Transverse colon (tissue), 4 donors: ENCODE measurements around the gene CAPN6.

ENCODE experiments used
- POLR2AphosphoS5 ChIP-seq, 3 donors: sonication (generic); formaldehyde crosslinking; IDR thresholded peaks; one replicate each; pipeline ENCODE4 v1.6.1; 2016; ENCODE audit warnings: antibody characterized with exemption in 3 of 3
- TF ChIP-seq, protein P1 (sequence below), 5 experiments: fragments of 200-600 bp in 3 of 5; fragments of 450-650 bp in 2 of 5; sonication (generic) in 3 of 5; IDR thresholded peaks; 1 replicate in 2 of 5; 2 replicates in 3 of 5; pipeline ENCODE4 v1.5.1; 2016 to 2017; ENCODE audit warnings: antibody characterized with exemption in 5 of 5, inconsistent platforms in 3 of 5, mild to moderate bottlenecking in 2 of 5, moderate library complexity in 1 of 5

DNA sequence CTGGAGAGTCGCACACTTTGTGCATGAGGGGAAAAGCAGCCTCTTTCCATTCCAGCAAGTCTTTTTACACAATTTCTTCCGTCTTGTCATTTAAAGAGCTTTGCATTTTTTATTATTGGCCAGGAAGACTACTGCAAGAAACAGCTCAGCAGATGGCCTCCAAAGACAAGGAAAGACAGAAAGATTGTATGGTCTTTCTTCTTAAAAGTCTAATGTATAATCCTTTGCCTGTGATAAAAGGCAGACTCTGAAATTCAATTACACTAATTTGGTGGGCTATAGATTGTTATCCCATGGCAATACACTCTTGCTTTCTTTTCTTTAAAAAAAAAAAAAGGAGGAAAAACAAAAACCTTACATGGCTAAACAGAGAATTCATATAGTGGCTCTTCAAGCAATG lies 5.9 kb downstream of the CAPN6 start:
- TF ChIP-seq, protein P1, sequence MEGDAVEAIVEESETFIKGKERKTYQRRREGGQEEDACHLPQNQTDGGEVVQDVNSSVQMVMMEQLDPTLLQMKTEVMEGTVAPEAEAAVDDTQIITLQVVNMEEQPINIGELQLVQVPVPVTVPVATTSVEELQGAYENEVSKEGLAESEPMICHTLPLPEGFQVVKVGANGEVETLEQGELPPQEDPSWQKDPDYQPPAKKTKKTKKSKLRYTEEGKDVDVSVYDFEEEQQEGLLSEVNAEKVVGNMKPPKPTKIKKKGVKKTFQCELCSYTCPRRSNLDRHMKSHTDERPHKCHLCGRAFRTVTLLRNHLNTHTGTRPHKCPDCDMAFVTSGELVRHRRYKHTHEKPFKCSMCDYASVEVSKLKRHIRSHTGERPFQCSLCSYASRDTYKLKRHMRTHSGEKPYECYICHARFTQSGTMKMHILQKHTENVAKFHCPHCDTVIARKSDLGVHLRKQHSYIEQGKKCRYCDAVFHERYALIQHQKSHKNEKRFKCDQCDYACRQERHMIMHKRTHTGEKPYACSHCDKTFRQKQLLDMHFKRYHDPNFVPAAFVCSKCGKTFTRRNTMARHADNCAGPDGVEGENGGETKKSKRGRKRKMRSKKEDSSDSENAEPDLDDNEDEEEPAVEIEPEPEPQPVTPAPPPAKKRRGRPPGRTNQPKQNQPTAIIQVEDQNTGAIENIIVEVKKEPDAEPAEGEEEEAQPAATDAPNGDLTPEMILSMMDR (IDR thresholded peaks at IDR 0.05) = no peak
- TF ChIP-seq POLR2AphosphoS5 (IDR thresholded peaks at IDR 0.05) = no peak
